ENCODE results near the gene TOR3A. TPM values are rescaled to one million over a fixed set of nuclear protein-coding genes. Genes with fewer than 3 reads are reported as not detected.

TOR3A gene
- total RNA-seq, 1 donor from 2014 or later = 24.3 TPM

DNA sequence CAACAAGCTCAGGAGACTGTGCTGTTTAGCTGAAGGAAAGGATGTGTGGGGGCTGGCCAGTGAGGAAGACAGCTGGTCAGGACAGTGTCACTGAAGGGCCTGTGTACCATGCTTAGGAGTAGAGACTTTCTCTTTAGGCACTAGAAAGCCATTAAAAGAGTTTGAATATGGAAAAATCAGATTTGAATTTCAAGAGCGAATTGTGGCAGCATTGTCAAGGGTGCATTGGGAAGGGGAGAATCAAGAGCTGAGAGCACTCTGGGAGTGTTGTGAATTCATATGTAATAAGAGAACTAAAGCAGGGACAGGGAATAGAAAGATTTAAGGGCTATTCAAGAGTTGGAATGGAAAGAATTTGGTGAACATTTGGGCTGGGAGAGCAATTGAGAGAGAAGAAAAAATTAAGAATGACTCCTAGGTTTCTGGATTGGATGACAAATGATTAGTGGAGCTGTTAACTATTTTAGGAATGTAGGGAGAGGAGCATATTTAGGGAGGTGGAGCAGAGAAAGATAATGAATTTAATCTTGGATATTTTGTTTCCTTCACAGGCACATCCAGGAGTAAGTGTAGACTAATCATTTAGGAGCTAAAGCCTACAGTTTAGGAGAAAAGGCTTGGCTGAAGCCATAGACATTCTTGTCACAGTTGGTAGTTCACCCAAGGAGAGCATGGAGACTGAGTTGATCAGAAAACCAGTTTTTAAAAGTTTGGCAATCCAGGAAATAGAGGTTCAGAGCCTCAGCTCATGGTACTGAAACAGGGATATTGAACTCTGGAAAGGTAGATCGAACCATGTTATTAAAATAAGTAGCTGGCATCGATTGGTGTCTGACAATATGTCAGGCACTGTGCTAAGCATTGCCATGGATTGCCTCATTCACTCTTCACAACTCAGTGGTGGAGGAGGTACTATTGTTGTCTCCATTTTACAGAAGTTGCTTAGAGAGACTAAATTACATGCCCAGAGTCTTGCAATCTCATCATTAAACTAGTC, 23.1 kb upstream of the TOR3A start:
- Histone ChIP-seq H3K4me1 (no peaks in the 10 kb centered on the region), H3K4me3 (no peak overlapping the region), H3K27ac (no peak overlapping the region), H3K9me3 (no peaks in the 10 kb centered on the region), H3K27me3 (ENCODE audit: low read depth) (no peaks in the 10 kb centered on the region), H3K36me3 (peaks cover 6% of the 10 kb centered on the region)
- ATAC-seq (peak in 1 of 2 donors; percentile 57), DNase-seq (no peak)
- intact Hi-C loops (cut with DNase I) = no loop called here
- TF ChIP-seq CTCF (IDR thresholded peaks at IDR 0.05) = no peak

- no peaks in the 10 kb centered on the region for H3K9me3 ChIP-seq
- H3K36me3 ChIP-seq = peaks cover 31% of the 10 kb centered on the region
- no peaks in the 10 kb centered on the region for H3K27me3 ChIP-seq (ENCODE audit: low read depth)
- no peak overlapping the region for H3K27ac ChIP-seq
- intact Hi-C loops (cut with DNase I) = no loop called here
- DNase-seq = no peak
- no peak overlapping the region for H3K4me3 ChIP-seq
- no peak for ATAC-seq
- no peak for TF ChIP-seq CTCF (IDR thresholded peaks at IDR 0.05)
- no peaks in the 10 kb centered on the region for H3K4me1 ChIP-seq
Observed at GRCh38 chr1:179061360-179062282, 20.2 kb upstream of the TOR3A start.

DNA sequence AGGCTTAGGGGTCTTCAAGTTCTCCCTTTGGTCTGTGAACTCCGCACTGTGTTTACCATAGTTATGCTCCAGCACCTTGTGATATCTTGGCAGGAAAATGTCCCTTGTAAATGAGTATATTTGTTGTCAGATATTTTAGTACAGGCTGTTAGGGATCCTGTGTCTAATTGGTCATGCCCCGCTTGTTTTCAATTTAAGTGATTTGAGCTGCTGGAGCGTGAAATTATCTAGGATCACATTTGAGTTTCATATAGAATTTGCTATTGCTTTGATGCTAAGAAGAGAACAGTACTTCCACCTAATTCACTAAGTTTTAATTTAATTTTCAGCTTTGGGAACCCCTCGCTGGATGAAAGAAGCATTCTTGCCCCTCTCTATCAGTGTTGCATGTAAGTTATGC, 15.4 kb upstream of the TOR3A start:
- no peaks in the 10 kb centered on the region for H3K4me1 ChIP-seq
- intact Hi-C loops (cut with DNase I) = no loop called here
- no peak overlapping the region for H3K27ac ChIP-seq
- peaks cover 67% of the 10 kb centered on the region for H3K36me3 ChIP-seq
- H3K4me3 ChIP-seq = no peak overlapping the region
- no peaks in the 10 kb centered on the region for H3K9me3 ChIP-seq
- ATAC-seq (no peak), DNase-seq (no peak)
- no peak for TF ChIP-seq CTCF (IDR thresholded peaks at IDR 0.05)
- H3K27me3 ChIP-seq (ENCODE audit: low read depth) = no peaks in the 10 kb centered on the region

DNA sequence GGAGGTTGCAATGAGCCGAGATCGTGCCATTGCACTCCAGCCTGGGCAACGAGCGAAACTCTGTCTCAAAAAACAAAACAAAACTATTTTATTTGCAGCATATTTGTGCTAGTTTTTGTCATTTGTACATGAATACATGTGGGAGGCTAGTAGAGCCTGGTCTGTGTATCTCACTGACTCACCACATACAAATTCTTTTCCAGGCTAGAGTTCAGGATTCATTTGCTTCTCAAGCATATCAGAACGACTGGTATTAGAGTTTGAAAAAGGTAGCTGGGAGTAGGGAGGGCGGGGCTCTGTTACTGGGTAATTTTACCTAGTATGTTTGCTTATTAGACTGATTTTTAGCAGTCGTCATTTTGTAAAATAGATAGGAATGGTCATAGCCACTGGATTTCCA, 4.5 kb upstream of the TOR3A start:
- intact Hi-C loops (cut with DNase I) = no loop called here
- no peak for ATAC-seq

More for the DNA sequence above, 4.5 kb upstream of the TOR3A start:
- Histone ChIP-seq H3K27me3 (ENCODE audit: low read depth) (no peaks in the 10 kb centered on the region), H3K4me3 (no peak overlapping the region), H3K36me3 (peaks cover 17% of the 10 kb centered on the region), H3K27ac (no peak overlapping the region), H3K9me3 (no peaks in the 10 kb centered on the region), H3K4me1 (peaks cover 8% of the 10 kb centered on the region)
- TF ChIP-seq CTCF (IDR thresholded peaks at IDR 0.05) = no peak
- DNase-seq = no peak

Data from lower lobe of right lung (tissue), 2 donors.